GM18498 (cell line): ENCODE results near the gene ZNF574.
"Not testable (repeated sequence)": the region's sequence is repeated elsewhere in the genome, so short reads cannot be mapped to it uniquely, and the experiment has no call there.

ENCODE experiments used
- ATAC-seq: cut with Tn5 transposase; IDR thresholded peaks from one replicate; pipeline ENCODE4 v1.9.1; 2021; ENCODE audit warnings: mild to moderate bottlenecking, moderate library complexity; ENCODE audit not compliant: unreplicated experiment

ZNF574 gene, protein sequence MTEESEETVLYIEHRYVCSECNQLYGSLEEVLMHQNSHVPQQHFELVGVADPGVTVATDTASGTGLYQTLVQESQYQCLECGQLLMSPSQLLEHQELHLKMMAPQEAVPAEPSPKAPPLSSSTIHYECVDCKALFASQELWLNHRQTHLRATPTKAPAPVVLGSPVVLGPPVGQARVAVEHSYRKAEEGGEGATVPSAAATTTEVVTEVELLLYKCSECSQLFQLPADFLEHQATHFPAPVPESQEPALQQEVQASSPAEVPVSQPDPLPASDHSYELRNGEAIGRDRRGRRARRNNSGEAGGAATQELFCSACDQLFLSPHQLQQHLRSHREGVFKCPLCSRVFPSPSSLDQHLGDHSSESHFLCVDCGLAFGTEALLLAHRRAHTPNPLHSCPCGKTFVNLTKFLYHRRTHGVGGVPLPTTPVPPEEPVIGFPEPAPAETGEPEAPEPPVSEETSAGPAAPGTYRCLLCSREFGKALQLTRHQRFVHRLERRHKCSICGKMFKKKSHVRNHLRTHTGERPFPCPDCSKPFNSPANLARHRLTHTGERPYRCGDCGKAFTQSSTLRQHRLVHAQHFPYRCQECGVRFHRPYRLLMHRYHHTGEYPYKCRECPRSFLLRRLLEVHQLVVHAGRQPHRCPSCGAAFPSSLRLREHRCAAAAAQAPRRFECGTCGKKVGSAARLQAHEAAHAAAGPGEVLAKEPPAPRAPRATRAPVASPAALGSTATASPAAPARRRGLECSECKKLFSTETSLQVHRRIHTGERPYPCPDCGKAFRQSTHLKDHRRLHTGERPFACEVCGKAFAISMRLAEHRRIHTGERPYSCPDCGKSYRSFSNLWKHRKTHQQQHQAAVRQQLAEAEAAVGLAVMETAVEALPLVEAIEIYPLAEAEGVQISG

DNA sequence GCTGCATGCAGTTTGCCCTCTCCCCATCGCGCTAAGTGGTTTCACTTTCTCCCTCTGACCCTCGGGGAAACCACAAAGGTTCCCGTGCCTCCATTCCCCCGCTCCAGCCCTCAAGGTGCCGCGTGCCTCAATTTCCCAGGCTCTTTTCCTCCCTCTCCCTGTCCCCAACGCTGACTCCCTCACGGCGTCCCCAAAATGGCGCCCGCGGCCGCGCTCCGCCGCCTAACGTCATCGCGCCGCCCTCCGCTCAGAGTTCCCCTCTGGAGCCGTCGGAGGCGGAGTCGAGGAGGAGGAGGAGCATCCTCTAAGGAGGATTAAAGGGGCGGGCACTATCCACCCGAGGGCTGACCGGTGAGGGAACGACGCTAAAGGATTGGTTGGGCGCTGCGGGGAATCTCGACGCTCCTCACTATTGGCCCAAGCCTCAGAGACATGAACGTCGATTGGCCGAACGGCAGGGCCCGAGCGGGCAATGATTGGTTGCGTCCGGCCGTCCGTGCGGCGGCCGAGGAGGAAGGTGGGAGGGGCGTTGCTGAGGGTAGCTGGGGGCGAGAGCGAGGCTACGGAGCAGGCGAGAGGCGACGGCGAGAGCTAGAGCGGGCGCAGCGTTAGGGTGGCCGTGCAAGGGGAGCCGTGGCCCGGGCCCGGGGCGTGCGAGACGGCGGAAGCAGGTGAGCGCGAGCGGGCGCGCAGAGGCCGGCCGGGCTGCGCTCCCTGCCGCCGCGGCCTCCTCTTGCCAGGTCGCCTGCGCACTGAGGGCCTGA is at the start of gene ZNF574:
TSS of gene ZNF574 (plus strand) at position 551 of the 764 bp plus-strand sequence. CDS start 2,441 bp downstream, outside the sequence.
- ATAC-seq, result peak; percentile 94

DNA sequence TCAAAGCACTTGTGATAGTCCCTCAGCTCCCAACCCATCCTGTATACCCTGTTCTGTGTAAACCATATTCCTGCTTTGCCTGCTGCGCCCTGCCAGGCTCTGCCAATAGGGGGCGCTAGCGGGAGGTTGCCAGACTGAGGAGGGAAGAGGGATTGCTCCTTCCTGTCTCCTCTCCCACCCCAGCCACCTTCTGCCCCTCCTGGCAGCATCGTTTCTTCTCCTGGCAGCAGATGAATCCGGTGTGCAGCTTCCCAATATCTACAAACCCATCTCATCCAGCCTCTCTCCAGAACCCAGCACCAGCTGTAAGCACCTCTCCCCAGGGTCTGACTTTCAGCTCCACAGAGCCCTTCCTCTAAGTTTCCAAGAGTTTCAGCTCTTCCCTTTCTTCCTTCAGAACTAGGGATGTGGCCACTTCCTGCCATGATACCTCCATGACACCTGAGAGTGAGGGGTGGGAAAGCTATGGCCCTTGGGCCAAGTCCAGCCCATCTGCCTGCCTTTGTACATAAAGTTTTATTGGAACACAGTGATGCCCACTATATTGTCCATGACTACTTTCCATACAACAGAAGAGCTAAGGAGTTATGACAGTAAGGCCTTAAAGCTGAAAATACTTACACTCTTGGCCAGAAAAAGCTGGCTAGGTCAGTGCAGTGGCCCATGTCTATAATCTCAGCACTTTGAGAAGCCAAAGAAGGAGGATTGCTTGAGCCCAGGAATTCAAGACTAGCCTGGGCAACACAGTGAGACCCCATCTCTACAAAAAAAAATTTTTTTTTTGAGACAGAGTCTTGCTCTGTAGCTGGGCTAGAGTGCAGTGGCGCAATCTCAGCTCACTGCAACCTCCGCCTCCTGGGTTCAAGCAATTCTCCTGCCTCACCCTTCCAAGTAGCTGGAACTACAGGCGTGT is 47.4 kb upstream of the ZNF574 start:
- ATAC-seq, result no peak

DNA sequence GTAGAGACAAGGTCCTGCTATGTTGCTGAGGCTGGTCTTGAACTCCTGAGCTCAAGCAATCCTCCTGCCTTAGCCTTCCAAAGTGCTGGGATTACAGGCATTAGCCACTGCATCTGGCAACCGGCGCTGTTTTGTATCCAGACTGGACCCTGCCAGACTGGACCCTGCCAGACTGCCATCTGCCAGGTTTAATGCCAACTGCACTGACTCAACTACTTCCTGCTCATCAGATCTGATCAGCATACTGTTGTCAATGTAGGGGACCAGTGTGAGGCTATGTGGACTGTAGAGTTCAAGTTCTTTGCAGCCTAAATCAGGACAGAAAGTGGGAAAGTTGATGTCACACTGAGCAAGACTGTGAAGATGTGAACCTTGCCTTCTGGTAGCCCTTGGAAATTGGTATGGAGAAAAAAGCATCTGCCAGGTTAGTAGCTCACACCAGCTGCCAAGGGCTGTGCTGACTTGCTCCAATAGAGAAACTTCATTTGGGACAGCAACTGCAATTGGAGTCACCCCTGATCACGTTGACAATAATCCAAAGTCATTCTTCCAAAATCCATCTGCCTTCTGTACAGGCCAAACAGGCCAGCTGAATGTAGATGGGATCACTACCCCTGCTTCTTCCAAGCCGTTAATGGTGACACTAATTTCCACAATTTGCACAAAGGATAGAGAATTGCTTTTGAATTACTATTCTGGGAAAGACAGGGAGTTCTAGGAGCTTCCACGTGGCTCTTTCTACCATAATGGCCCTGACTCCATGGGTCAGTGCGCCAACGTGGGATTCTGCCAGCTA is 45.1 kb upstream of the ZNF574 start:
- ATAC-seq, result no peak

DNA sequence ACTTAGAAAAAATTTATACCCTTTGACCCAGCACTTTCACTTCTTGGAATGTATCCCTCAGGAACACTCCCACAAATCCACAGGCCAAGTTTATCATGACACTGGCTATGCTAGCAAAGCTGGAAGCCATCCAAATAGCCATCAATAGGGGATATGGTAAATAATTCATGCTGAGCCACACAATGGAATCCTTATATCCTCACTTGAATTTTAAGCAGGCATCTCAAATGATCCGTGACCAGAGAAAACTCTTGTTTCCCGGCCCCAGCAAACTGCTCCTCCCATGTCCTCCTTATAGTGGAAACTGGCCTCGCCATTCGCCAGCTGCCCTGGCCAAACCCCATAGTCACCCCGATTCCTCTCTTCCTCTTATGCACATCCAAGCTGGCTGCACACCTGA is 43.5 kb upstream of the ZNF574 start:
- no peak for ATAC-seq

DNA sequence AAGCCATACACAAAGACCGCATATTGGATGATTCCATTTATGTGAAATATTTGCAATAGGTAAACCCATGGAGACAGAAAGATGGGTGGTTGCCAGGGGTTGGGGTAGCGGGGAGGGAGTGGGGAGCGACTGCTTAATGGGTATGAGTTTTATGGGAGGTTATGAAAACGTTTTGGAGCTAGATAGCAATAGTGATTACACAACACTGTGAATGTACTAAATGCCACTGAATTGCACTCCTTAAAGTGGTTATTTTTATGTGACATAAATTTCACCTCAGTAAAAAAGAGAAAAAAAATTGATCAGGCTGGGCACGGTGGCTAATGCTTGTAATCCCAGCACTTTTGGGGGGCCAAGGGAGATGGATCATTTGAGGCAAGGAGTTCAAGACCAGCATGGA is 42.6 kb upstream of the ZNF574 start:
- no peak for ATAC-seq

DNA sequence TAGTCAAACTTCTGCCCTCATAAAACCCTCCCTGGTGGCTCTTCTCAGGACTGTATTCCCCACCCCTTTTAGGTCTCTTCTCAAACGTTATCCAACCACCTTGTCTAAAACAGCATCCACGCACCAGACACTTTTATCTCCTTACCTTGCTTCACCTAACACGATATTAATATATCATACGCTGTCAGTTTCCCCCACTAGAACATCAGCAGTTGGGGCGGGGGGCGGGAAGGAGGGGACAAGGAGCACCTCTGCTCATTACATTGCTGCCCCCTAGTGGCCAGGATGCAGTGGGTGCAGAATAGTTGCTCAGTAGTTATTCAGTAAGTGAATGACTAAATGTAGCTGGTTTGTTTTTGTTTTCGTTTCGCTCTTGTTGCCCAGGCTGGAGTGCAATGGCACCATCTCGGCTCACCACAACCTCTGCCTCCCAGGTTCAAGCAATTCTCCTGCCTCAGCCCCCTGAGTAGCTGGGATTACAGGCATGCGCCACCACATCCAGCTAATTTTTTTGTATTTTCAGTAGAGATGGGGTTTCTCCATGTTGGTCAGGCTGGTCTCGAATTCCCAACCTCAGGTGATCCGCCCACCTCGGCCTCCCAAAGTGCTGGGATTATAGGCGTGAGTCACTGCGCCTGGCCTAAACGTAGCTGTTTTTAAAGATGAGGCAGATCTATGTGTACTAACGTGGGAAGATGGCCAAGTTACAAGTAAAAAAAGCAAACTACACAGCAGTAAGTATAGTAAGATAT is 41.1 kb upstream of the ZNF574 start:
- ATAC-seq, result not testable (repeated sequence)

DNA sequence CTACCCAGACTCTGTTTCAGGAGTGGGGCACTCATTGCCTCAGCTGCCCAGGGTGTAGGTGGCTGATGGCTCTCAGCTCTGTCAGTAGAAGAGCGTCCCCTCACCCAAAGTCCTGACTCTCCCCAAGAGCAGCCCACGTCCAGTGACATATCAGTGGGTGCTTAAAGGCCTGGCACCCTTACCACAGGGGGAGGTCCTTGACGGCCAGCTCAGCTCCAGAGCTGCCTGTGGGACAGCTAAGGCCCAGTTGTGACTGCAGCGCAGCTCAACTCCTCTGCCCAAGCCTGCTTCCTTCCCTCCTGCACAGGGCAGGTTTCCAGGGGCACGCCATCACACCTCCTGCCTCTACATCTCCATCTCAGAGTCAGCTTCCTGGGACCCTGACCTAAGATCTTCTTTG is 38.3 kb upstream of the ZNF574 start:
- ATAC-seq, result no peak

DNA sequence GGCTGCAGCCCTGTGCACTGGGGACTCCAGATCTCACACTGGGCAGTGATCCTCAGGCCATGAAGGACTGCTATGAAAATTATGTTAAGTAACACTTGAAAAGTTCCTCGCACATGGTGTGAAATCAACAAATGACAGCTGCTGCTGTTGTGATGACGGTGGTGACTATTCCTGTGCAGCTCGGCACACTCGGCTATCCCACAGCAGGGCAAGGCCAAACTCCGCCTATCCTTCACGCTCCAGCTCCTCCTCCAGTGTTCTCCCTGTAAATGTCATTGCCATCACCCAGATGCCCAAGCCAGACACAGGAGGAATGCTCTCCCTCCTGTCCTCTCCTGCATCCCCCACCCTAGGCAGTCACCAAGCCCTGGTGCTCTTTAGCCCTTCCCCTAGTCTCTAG is 37.3 kb upstream of the ZNF574 start:
- ATAC-seq, result no peak

DNA sequence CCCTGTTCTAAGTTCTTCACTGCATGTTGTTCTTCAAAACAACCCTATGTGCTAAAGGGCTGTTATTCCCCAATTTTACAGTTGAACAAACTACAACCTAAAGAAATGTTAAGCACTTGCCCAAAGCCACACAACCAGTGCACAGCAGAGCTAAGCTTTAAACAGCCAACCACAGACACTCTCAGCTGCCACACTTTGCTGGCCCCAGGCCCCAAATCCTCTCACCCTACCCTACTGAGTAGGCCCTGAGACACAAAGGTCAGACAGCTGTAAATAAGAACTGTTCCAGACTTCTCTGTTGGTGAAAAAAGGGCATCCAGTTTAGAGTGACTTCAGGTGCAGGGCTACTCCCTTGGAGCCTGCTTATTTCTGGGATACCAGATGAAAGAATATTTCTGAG is 35.9 kb upstream of the ZNF574 start:
- no peak for ATAC-seq

DNA sequence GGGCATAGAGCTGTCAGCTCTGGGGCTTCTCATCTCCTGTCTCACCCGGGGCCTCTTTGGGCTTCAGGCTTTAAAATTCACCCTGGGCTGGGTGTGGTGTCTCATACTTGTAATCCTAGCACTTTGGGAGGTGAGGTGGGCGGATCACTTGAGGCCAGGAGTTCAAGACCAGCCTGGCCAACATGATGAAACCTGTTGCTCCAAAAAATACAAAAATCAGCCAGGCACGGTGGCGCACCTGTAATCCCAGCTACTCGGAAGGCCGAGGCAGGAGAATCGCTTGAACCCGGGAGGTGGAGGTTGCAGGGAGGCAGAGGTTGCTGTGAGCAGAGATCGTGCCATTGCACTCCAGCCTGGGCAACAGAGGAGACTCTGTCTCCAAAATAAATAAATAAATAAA is 35.5 kb upstream of the ZNF574 start:
- not testable (repeated sequence) for ATAC-seq

DNA sequence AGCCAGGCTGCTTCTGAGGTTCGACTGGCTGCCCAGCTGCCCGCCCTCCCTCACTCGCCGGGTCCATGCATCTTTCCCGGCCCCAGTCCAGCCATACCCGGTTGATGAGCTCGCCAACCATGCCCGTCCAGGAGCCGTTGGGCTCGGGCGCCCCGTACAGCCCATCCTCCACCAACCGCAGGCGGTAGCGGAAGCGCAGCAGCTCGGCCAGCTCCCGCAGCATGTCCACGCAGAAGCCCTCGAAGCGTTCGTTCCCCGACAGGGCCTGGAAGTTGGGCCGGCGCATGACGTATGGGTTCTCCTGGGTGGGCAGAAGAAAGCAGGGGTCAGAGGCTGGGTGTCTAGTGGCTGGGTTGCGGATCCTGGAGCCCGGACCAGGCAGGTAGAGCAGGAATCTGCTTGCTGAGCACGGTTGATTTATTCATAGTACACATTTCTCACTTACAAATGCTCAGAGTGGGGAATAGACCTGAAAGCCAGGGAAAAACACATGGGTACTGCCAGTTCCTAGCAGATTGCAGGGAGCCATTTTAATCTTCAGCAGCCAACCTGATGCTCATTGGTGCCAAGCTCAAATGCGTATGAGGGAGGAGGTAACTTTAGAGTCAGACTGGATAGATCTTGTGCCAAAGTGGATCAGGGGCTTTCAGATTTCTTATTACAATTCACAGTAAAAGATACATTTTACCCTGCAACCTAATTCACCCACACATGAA is 33.4 kb upstream of the ZNF574 start:
- no peak for ATAC-seq

DNA sequence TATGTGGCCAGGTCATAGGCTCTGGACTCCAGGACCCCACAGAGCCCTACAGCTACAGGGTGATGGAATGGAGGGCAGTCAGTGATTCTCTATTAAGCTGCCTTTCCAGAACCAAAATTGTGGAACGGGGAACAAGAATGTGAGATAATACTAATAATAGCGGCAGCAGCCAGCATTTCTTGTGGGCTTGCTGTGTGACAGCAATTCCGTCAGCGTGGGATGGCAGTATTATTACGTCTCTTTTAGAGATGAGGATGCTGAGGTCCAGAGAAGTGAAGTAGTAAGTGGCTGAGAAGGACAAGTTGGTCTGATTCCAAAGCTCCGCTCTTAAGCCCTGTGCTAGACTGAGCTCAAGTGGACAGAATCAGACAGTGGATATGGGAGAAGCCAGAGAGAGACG is 30.4 kb upstream of the ZNF574 start:
- no peak for ATAC-seq

DNA sequence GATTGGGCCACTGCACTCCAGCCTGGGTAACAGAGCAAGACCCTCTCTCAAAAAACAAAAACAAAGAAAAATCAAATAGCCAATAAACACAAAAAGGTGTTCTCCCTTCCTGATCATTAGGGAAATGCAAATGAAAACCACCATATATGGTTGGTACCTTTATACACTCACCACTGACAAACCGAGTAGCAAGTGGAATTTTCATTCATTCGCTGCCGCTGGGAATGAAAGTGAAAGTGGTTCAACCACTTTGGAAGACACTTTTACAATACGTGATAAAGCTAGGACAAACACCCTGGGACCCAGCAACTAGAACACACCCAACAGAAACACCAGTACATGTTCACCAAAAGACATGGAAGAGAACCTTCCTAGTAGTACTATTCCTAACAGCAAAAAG is 27.0 kb upstream of the ZNF574 start:
- no peak for ATAC-seq

DNA sequence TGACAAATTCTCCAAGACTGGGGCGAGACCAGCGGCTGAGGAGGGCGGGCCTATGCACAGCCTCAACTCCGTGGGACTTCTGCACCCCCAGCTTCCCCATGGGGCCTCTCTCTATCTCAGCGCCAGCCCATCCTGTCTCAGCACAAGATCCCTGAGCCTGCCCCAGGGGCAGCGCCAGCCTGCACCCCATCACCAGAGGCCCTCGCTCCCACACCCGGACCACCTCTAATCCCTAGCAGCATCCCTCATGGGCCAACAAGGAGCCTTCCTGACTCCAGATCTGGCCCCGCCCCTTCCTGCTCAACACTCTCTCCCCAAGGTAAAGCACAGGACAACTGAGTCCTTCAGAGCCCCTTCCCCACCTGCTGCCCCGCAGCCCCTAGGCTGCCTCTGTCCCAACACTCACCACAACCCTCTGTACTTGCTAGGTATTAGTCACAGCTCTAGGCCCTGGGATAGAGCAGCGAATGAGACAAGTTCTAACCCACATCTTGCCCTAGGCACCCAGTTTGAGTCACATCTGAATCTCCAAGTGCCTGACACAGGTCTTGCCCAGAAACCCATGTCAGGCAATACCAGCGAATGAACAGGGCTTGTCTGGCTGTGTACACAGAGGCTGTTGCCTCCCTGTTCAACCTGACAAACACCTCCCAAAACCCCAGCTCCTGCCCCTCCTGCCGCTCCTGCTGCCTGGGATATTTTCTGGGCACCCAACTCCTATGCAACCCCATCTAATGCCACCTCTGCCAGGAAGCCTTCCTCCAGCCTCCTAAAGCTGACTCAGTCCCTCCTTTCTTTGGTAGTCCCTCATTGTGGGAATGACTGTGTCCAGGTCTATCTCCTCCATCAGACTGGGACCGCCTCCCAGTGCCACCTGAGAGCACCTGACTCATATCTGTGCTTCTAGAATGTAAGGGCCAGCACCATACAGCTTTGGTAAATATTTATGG is 24.5 kb upstream of the ZNF574 start:
- ATAC-seq, result no peak

DNA sequence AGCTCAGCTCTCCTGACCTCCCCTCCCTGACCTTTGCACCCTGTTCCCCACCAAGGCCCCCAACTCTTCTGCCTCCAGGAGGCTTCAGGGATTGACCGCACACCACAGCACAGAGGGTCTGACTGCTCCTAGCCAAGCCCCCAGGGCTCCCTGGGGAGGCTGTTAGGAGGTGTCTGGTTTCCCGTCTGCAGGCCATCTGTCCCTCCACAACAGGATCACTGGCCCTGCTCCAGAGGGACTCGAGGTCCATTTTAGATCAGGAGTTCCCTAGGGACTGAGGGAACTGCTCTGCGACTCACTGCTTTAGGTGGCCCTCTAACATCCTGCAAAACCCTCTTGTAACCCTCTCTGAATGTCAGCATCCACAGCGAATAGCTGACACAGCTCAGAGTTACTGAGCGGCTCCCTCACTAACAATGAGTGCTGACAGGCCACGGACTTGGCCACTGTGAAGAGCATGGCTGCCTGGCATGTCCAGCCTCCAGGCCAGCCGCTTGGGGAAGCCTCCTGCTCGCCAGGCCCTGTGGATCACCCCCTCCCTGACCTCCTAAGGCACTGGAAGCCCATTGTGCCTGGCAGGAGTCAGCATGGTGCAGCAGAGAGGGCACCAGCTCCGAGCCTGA is 23.6 kb upstream of the ZNF574 start:
- ATAC-seq, result no peak
